Left lung (tissue), 10 donors: ENCODE results near the gene GRB10. TPM values are rescaled to one million over a fixed set of nuclear protein-coding genes. Genes with fewer than 3 reads are reported as not detected.

ENCODE experiments used
- ATAC-seq: fragments of 200-7000 bp; cut with Tn5 transposase; one replicate; pipeline ENCODE4 v1.9.1; 2020; ENCODE audit warnings: moderate library complexity
- DNase-seq, 4 donors: peaks; one replicate each; pipeline ENCODE4 v3.0.0-alpha.2; 2013 to 2020
- H3K27ac ChIP-seq, 2 donors: fragments of 200-600 bp; sonication (generic) in 1 of 2; one replicate each; pipeline versions ENCODE4 v1.5.0 to v1.8.0; 2020 to 2021
- H3K27me3 ChIP-seq, 2 donors: fragments of 200-600 bp; sonication (generic) in 1 of 2; one replicate each; pipeline versions ENCODE4 v1.5.0 to v1.8.0; 2020 to 2021
- H3K36me3 ChIP-seq, 2 donors: fragments of 200-600 bp; sonication (generic) in 1 of 2; one replicate each; pipeline versions ENCODE4 v1.5.0 to v1.8.0; 2020 to 2021
- H3K4me1 ChIP-seq, 2 donors: fragments of 200-600 bp; one replicate each; pipeline ENCODE4 v1.8.0; 2021
- H3K4me3 ChIP-seq, 2 donors: fragments of 200-600 bp; sonication (generic) in 1 of 2; one replicate each; pipeline versions ENCODE4 v1.5.0 to v1.8.0; 2020 to 2021; ENCODE audit warnings: mild to moderate bottlenecking in 1 of 2
- H3K9me3 ChIP-seq, 2 donors: fragments of 200-600 bp; sonication (generic) in 1 of 2; one replicate each; pipeline versions ENCODE4 v1.5.0 to v1.8.0; 2020 to 2021
- CTCF ChIP-seq, 2 donors: fragments of 200-600 bp; sonication (generic) in 1 of 2; IDR thresholded peaks; one replicate each; pipeline versions ENCODE4 v1.5.0 to v1.8.0; 2021; ENCODE audit warnings: antibody characterized with exemption in 2 of 2
- intact Hi-C, 2 donors: fragments of 100-400 bp; cut with DNase I; formaldehyde crosslinking; loops; one replicate each; pipeline versions ENCODE4 v1.11.2 to v1.14.2; 2022
- polyA plus RNA-seq, 6 donors: library from polyadenylated mRNA; unstranded; fragments of 120-200 nt; gene quantifications; one replicate each; pipeline ENCODE4 v1.2.1, GENCODE V29; 2013; ENCODE audit not compliant: insufficient read length in 6 of 6
- total RNA-seq, 2 donors: library from RNA; stranded (reverse); fragmentation: NEBNext Ultra II Directional; extraction: Animal tissue kit (Norgen Biotek cat#: 25700); gene quantifications; one replicate each; pipeline ENCODE4 v1.2.1, GENCODE V29; 2021
- donor health status: DM: no; HTN: yes; CAD: no.
- donor health status: DM: no; HTN: no; CAD: no.

Gene GRB10
- total and polyA plus RNA-seq, 8 donors, result 38.8 to 58.3 (median 45.0) TPM

- DNase-seq (no peak), ATAC-seq (no peak)
- Histone ChIP-seq H3K36me3 (no peaks in the 10 kb centered on the region), H3K9me3 (no peaks in the 10 kb centered on the region), H3K4me3 (no peak overlapping the region), H3K27me3 (no peaks in the 10 kb centered on the region), H3K4me1 (no peaks in the 10 kb centered on the region), H3K27ac (no peak overlapping the region)
- intact Hi-C loops, result no loop called here
- no peak for TF ChIP-seq CTCF (IDR thresholded peaks at IDR 0.05)
These were observed 22.9 kb upstream of the GRB10 start for GRCh38 chr7:50805447-50806125.

- DNase-seq (no peak), ATAC-seq (no peak)
- intact Hi-C loops, result no loop called here
- Histone ChIP-seq H3K9me3 (no peaks in the 10 kb centered on the region), H3K4me1 (no peaks in the 10 kb centered on the region), H3K27ac (no peak overlapping the region), H3K27me3 (no peaks in the 10 kb centered on the region), H3K36me3 (no peaks in the 10 kb centered on the region), H3K4me3 (no peak overlapping the region)
- no peak for TF ChIP-seq CTCF (IDR thresholded peaks at IDR 0.05)
These were observed 21.0 kb upstream of the GRB10 start for GRCh38 chr7:50803359-50804337.

- no peaks in the 10 kb centered on the region for H3K27me3 ChIP-seq
- H3K36me3 ChIP-seq, result no peaks in the 10 kb centered on the region
- intact Hi-C loops, result no loop called here
- H3K4me1 ChIP-seq, result no peaks in the 10 kb centered on the region
- H3K9me3 ChIP-seq, result no peaks in the 10 kb centered on the region
- TF ChIP-seq CTCF (IDR thresholded peaks at IDR 0.05), result no peak
- DNase-seq (no peak), ATAC-seq (no peak)
- H3K27ac ChIP-seq, result no peak overlapping the region
- no peak overlapping the region for H3K4me3 ChIP-seq
These were observed 19.2 kb upstream of the GRB10 start for GRCh38 chr7:50801907-50802306.

GRCh38 chr7:50799873-50800272 lies 17.2 kb upstream of the GRB10 start:
- DNase-seq (no peak), ATAC-seq (no peak)
- TF ChIP-seq CTCF (IDR thresholded peaks at IDR 0.05), result no peak
- Histone ChIP-seq H3K27me3 (no peaks in the 10 kb centered on the region), H3K27ac (no peak overlapping the region), H3K4me1 (no peaks in the 10 kb centered on the region), H3K36me3 (no peaks in the 10 kb centered on the region), H3K4me3 (no peak overlapping the region), H3K9me3 (no peaks in the 10 kb centered on the region)
- intact Hi-C loops, result no loop called here

GRCh38 chr7:50798126-50798525 lies 15.4 kb upstream of the GRB10 start:
- H3K9me3 ChIP-seq, result no peaks in the 10 kb centered on the region
- no peaks in the 10 kb centered on the region for H3K27me3 ChIP-seq
- H3K27ac ChIP-seq, result no peak overlapping the region
- ATAC-seq (no peak), DNase-seq (no peak)
- intact Hi-C loops, result no loop called here
- TF ChIP-seq CTCF (IDR thresholded peaks at IDR 0.05), result no peak
- H3K4me1 ChIP-seq, result no peaks in the 10 kb centered on the region
- no peaks in the 10 kb centered on the region for H3K36me3 ChIP-seq
- no peak overlapping the region for H3K4me3 ChIP-seq
